Dermis blood vessel endothelial cell (primary cell): ENCODE data around the gene EPB41L2. TPM values are rescaled to one million over a fixed set of nuclear protein-coding genes. Genes with fewer than 3 reads are reported as not detected.
"Not testable (repeated sequence)": the region's sequence is repeated elsewhere in the genome, so short reads cannot be mapped to it uniquely, and the experiment has no call there.

Source experiments
- DNase-seq: peaks from one replicate; pipeline ENCODE4 v3.0.0; 2010
- total RNA-seq: library from RNA; depleted of rRNA; stranded (reverse); fragments of >200 nt; gene quantifications from 2 replicates; pipeline ENCODE4 v1.2.3, GENCODE V29; 2014

EPB41L2 gene
- total RNA-seq, 1 donor from 2014 or later, result 94.4 TPM

DNA sequence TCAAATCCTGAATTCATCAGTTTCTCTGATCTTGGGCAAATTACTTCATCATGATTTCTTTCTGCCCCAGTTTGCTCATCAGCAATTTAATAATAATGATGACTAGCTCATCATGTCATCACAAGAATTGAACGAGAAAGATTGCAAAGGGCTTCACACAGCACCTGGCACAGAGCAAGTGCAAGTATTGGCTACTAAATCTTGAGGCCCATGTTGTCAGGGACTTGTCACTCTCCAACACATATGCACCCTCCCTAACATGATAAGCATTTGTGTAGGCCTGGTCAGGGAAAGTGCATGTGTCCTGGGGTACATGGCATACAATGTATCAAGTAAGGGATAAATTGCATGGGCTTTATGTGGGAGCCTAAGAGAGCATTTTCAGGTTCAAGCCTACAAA is 229.5 kb downstream of the EPB41L2 start:
- DNase-seq, result no peak

GRCh38 chr6:130831607-130832006 is 231.4 kb downstream of the EPB41L2 start:
- DNase-seq, result no peak

DNA sequence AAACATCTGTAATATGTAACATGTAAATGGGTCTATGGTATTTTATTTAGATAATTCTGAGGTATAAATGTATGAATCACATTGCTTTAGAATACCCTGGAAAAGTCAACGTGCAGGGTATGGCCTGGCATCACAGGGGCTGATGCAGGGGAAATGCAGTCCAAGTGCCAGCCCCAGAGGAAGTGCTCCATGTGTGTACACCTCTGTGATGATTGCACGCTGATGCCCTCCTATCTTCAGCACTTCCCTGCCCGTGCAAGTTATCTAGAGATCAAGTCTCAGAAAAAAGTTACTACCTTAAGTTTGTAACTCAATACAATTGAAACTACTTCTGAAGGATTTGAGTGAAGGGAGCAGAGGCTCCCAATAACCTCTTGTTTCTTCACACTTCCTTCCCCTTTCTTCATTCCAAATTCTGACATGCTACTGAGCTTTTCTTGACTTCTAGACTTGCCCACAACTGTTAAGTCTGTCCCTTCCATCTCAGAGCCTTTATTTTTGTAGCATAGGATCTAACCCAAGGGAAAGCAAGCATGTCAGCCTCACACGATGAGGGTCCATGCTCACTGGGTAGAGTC is 233.6 kb downstream of the EPB41L2 start:
- no peak for DNase-seq

DNA sequence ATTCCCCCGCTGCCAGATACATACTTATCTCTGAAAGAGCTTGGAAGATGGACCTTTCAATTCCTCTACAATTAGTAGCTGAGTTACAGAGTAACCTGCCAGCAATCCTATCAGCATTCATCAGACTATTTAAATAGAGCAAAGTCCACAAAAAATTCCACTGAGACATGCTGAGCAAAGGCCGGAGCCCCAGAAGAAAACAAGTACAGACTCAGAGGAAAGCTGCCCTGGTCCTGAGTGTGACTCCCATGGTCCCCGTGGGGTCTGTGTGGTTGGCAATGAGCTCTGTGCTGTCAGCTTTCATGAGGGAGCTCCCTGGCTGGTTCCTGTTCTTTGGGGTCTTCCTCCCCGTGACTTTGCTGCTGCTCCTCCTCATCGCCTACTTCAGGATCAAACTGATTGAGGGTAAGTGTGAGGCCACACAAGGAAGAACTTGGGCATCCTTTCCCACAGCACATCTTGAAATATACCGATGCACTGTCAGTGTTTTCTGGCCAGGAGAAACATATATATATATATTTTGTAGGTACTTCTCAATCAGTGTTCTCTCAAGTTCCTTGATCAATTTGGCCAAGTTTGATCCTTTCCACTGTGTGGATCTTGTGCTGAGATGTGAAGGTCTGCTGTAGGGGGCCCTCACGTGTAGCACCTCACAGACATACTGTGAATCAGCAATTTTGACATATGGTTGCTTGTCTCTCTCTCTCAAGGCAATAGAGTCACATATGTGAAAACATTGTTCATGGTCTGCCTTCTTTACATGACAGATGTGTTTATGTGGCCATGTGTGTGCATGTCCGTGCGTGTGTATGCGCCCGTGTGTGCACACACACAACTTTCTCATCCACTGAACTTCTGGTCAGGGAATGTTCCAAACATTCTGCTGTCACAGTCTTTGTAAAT is 235.5 kb downstream of the EPB41L2 start, which contains the start of gene SMLR1:
Gene SMLR1 (plus strand): TSS at position 160 of the 903 bp plus-strand sequence. CDS start 8 bp downstream, at position 168.
- no peak for DNase-seq

GRCh38 chr6:130826442-130827246 is 236.4 kb downstream of the EPB41L2 start:
- DNase-seq, result no peak

DNA sequence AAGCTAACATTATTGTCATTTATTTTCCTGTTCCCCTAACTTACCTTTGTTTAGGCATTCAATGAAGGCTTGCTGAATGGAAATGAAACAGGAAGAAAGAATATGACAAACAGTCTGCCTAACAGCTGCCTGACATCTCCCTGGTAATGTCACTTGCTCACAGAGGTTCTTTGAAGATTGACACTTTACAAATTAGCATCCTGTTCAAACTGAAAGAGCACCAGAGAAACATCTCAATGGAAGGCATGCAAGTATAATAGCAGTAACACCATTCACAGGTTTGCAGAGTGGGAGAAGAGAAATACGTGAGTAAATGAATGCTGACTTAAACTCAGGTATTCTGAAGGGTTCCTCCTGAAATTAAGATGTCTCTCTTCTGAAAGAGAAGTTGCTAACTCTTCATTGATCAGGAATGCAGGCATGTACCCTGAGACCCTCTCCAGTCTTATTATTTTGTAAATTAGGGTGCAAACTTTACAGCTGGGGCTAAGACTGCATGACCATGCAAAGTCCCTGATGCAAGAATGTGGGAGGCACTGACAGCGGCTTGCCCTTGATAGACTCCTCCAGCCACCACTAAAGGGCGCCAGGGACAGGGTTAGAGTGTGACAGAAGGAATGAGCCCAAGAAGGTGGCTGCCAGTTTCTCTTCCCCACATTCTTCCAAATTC is 237.1 kb downstream of the EPB41L2 start:
- no peak for DNase-seq

- no peak for DNase-seq
Observed at GRCh38 chr6:130824978-130825694, 237.9 kb downstream of the EPB41L2 start.

- no peak for DNase-seq
Observed at GRCh38 chr6:130822736-130823135, 240.3 kb downstream of the EPB41L2 start.

- DNase-seq, result no peak
Observed at GRCh38 chr6:130815200-130816071, 247.6 kb downstream of the EPB41L2 start.

DNA sequence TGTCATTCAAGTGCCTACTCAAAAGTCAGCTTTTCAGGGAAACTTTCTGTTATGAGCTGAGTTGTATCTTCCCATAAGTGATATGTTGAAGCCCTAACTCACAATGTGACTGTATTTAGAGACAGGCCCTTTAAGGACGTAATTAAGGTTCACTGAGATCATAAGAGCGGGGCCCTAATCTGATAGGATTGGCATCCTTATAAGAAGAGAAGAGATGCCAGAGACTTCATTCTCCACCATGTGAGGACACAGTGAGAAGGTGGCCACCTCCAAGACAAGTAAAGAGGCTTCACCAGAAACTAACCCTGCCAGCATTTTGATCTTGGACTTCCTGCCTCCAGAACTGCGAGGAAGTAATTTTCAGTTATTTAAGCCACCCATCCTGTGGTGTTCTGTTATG is 248.5 kb downstream of the EPB41L2 start:
- DNase-seq, result no peak

- DNase-seq, result no peak
Observed at GRCh38 chr6:130811932-130812331, 251.1 kb downstream of the EPB41L2 start.

DNA sequence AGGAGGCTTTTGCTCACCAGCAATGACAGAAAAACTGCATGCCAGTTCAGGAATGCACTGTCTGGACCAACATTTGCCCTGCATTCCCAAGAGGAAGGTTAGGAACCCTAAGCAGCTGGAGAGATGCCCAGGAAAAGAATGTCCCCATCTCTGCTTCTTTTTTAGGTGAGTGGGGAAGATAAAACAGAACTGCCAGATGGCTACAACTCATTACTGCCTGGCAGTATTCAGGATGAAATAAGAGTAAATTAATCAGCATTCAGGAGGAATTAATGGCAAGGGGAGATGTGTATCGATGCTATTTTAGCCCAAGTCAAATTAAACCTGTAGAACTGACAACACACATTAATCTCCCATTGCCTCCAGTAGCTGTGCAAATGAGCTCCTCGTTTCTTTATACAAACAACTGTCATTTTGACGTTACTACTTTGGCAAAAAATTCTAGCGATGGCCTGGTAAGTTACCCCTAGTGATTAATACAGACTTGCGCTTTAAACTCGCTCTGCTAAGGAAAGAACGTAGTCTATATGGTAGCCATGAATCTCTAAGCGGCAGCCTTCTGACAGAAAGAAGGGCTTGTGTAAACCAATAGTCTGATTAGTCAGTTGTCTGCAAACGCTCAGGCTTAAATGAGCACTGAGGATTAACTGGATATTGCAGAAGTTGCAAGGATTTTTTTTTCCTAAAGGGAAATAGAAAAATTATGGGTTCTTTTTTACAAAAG is 252.6 kb downstream of the EPB41L2 start:
- no peak for DNase-seq

DNA sequence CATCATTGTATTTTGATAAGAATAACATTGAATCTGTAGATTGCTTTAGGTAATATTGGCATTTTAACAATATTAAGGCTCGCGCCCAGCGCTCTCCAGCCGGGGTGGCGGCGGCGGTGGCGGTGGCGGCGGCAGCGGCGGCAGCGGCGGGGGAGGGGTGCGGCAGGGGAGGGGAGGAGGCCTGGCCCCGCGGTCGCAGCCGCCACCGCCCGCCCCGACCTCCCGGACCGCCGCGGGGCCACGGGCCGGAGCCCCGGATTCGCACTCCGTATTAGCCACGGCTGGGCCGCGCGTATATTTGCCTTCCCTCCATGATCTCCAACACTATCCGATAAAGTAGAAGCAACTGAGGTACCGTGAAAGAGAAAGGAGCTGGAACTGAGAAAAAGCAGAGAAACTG is 261.7 kb downstream of the EPB41L2 start:
- DNase-seq, result not testable (repeated sequence)

- no peak for DNase-seq
Observed at GRCh38 chr6:130797061-130797460, 266.0 kb downstream of the EPB41L2 start.

GRCh38 chr6:130796313-130796905 is 266.6 kb downstream of the EPB41L2 start:
- peak; percentile 89 for DNase-seq

DNA sequence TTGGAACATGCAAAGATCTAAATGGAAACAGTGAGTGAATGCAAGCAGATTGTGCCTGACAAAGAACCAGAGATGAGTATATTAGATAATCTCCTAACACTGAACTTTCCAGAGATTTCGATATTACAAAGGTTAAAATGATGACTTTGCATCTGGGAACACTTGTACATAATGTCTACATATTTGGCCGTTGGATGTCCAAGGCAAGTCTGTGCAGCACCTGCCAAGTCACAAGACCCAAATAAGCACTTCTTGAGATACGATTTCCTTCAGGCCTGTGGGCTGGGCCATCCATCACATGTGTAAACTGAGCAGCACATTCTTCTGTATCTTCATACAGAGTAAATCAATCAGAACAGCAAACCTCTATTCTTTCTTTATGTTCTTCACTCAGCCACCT is 268.3 kb downstream of the EPB41L2 start:
- DNase-seq, result no peak

DNA sequence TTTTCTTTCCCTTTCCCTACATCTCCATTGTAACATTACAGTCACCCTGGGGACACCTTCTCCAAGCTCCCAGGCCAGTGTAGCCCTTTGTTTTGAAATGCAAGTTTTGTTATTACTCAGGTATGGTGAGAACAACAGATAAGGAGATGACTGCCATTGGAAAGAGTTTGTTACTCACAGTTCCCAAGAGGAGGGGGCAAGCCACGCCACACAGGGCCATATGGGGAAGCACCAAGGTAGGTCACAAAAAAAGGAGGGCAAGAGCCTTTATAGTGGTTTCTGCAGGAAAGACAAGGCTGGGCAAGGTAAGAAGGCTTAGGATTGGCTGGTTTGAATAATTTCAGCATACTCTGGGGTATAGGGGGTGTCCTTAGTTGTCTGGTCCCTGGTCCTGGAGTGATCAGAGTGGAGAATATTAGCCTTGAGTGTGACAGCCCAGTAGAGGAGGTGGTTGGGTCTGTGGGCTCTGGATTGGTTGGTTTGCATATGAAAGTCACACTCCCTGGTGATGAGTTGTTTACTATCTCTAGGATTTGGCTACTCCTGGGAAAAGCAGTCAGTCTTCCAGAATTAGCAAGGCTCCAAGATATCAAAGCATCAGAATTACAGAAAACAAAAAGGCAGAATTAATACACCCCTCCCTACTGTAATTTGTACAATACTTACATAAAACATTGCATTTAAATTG is 268.9 kb downstream of the EPB41L2 start:
- no peak for DNase-seq
